Glutamatergic neuron (in vitro differentiated cells): ENCODE measurements around the gene BMPR1B. TPM values are rescaled to one million over a fixed set of nuclear protein-coding genes. Genes with fewer than 3 reads are reported as not detected.

Experiments used
- DNase-seq: peaks from one replicate; pipeline ENCODE4 v3.0.0; 2022
- H3K27ac Mint-ChIP-seq: one replicate; pipeline ENCODE4 v1.8.0; 2020; ENCODE audit warnings: mild to moderate bottlenecking, mixed read lengths, inconsistent platforms; ENCODE audit not compliant: unreplicated experiment
- H3K27me3 Mint-ChIP-seq: one replicate; pipeline ENCODE4 v1.8.0; 2020; ENCODE audit warnings: mild to moderate bottlenecking, moderate library complexity, mixed read lengths, inconsistent platforms; ENCODE audit not compliant: unreplicated experiment
- H3K36me3 Mint-ChIP-seq: one replicate; pipeline ENCODE4 v1.8.0; 2020; ENCODE audit warnings: mild to moderate bottlenecking, mixed read lengths, inconsistent platforms; ENCODE audit not compliant: unreplicated experiment
- H3K4me1 Mint-ChIP-seq: one replicate; pipeline ENCODE4 v1.8.0; 2020; ENCODE audit warnings: mild to moderate bottlenecking, low read depth, mixed read lengths, inconsistent platforms; ENCODE audit not compliant: unreplicated experiment
- H3K4me3 Mint-ChIP-seq: one replicate; pipeline ENCODE4 v1.8.0; 2020; ENCODE audit warnings: mild to moderate bottlenecking, mixed read lengths, inconsistent platforms; ENCODE audit not compliant: unreplicated experiment
- H3K9me3 Mint-ChIP-seq: one replicate; pipeline ENCODE4 v1.8.0; 2020; ENCODE audit warnings: mild to moderate bottlenecking, moderate library complexity, mixed read lengths, inconsistent platforms; ENCODE audit not compliant: unreplicated experiment
- total RNA-seq: library from RNA; stranded (reverse); fragmentation: NEBNext Ultra II Directional; extraction: Animal tissue kit (Norgen Biotek cat#: 25700); gene quantifications from one replicate; pipeline ENCODE4 v1.2.1, GENCODE V29; 2021; ENCODE audit not compliant: unreplicated experiment
- TF ChIP-seq, protein P1 (sequence below): fragments of 200-600 bp; sonication (generic); IDR thresholded peaks from one replicate; pipeline ENCODE4 v1.5.0; 2021; ENCODE audit not compliant: partially characterized antibody, unreplicated experiment

Gene BMPR1B
- total RNA-seq, 1 donor from 2014 or later: 2.4 TPM

- Mint-ChIP-seq H3K27ac (no peak overlapping the region), H3K4me1 (no peaks in the 10 kb centered on the region)
Observed at GRCh38 chr4:94721310-94721709, 36.4 kb upstream of the BMPR1B start.

DNA sequence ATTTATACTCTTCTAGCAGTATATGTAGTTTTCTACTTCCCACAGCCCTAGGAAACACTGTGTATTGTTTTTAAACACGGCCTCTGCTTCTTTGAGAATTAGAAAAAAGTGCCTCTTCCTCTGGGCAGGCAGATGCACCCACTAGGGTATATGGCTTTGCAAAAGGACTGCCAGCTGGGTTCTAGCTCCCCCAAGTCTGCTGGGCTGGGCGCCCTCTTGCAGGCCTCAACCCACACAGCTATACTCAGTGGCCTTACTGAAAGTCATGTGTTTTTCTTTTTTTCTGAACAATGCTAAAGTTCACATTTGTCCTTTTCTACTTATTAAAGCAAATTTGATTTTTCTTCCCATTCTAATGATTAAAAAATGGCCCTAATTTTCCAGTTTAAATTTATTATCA, 35.5 kb upstream of the BMPR1B start:
- TF ChIP-seq, protein P1, sequence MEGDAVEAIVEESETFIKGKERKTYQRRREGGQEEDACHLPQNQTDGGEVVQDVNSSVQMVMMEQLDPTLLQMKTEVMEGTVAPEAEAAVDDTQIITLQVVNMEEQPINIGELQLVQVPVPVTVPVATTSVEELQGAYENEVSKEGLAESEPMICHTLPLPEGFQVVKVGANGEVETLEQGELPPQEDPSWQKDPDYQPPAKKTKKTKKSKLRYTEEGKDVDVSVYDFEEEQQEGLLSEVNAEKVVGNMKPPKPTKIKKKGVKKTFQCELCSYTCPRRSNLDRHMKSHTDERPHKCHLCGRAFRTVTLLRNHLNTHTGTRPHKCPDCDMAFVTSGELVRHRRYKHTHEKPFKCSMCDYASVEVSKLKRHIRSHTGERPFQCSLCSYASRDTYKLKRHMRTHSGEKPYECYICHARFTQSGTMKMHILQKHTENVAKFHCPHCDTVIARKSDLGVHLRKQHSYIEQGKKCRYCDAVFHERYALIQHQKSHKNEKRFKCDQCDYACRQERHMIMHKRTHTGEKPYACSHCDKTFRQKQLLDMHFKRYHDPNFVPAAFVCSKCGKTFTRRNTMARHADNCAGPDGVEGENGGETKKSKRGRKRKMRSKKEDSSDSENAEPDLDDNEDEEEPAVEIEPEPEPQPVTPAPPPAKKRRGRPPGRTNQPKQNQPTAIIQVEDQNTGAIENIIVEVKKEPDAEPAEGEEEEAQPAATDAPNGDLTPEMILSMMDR: no peak
- no peak for DNase-seq
- Mint-ChIP-seq H3K9me3 (peaks cover 3% of the 10 kb centered on the region), H3K27ac (no peak overlapping the region), H3K4me1 (no peaks in the 10 kb centered on the region), H3K27me3 (peaks cover 3% of the 10 kb centered on the region), H3K4me3 (no peak overlapping the region), H3K36me3 (no peaks in the 10 kb centered on the region)

More at GRCh38 chr4:94721310-94721709, 36.4 kb upstream of the BMPR1B start:
- TF ChIP-seq, protein P1: no peak
- DNase-seq: no peak
- Mint-ChIP-seq H3K4me3 (no peak overlapping the region), H3K9me3 (peaks cover 2% of the 10 kb centered on the region), H3K36me3 (no peaks in the 10 kb centered on the region), H3K27me3 (peaks cover 2% of the 10 kb centered on the region)

DNA sequence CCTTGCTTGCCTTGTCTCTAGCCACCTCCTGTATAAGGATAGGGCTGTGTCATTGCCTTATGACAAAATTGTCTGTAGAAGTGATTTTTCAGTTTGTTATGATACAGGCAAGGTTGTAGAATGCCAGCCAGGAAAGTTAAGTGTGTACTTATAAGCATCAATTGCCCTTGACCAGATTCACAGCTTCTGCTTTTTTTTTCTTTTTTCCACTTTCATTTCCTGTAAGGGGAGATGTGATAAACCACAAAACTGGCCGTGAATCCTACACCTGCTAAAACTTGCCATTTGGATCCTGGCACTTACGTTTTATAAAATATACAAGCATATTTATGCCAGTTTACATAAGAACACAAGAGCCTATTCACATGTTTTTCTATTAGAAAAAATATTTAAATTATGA, 35.0 kb upstream of the BMPR1B start:
- Mint-ChIP-seq H3K4me3 (no peak overlapping the region), H3K4me1 (no peaks in the 10 kb centered on the region), H3K36me3 (no peaks in the 10 kb centered on the region), H3K9me3 (peaks cover 4% of the 10 kb centered on the region), H3K27me3 (peaks cover 3% of the 10 kb centered on the region), H3K27ac (no peak overlapping the region)
- DNase-seq: no peak
- TF ChIP-seq, protein P1: no peak

DNA sequence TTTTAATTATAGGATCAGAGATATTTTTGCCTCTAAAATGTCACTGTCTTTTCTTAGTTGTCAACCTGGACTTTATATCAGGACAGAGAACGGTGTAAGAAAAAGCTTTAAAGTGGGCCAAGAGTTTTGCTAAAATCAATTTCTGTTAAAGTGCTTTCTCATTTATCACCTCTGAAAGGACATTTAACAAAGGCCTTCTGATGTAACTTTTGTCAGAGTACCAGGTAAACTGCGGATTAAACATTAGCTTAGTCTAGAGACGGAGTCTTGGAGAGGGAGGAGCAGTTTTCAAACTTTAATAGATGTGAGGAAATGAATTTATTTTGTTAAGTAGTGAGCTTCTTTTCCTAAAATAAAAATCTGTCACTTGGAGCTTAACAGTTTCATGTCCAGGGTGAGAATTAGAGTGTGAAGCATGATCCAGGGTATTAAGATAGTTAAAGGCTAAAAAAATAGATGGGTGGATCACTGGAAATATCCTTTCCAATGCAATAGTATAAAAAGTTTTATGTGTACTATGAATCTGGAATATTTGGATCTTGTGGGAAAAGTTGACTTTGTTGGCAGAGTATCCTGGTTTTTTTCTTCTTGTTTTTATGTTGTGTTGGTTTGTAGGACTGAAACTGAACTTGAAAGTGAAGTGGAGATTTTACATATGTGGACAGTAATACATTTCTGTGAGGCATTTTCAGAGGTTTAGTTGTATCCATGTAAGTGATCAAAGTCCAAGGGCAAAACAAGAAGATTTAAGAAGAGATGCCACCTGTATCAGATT, 33.6 kb upstream of the BMPR1B start:
- H3K4me1 Mint-ChIP-seq: no peaks in the 10 kb centered on the region
- DNase-seq: no peak
- H3K4me3 Mint-ChIP-seq: no peak overlapping the region
- peaks cover 1% of the 10 kb centered on the region for H3K27me3 Mint-ChIP-seq
- no peaks in the 10 kb centered on the region for H3K36me3 Mint-ChIP-seq
- H3K9me3 Mint-ChIP-seq: peaks cover 6% of the 10 kb centered on the region
- TF ChIP-seq, protein P1: no peak
- no peak overlapping the region for H3K27ac Mint-ChIP-seq

DNA sequence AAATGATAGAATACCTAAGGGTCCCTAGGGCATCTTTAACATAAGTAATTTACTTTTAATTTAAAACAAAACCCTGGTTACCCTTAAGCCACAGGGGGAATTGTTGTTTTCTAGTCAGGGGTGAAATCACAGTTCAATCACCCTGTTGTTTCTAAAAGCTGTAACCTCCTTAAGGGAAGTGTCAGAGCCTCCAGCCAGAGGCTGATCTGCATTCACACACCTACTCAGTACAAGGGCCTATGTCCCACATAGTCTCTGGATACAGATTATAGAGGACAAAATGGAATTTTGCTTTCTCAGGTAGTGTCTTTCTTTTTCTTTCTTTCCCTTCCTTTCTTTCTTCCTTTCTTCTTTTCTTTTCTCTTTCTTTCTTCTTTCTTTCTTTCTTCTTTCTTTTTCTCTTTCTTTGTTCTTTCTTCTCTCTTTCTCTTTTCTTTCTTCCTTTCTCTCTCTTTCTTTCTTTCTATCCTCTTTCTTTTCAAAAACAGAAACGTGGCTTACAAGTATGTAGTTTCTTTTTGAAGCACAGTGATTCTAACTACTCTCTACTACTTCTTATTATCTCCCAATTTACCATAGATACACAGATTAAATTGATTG, 31.1 kb upstream of the BMPR1B start:
- Mint-ChIP-seq H3K27ac (no peak overlapping the region), H3K4me3 (no peak overlapping the region), H3K4me1 (no peaks in the 10 kb centered on the region), H3K27me3 (peaks cover 1% of the 10 kb centered on the region), H3K36me3 (no peaks in the 10 kb centered on the region), H3K9me3 (peaks cover 6% of the 10 kb centered on the region)
- DNase-seq: no peak
- TF ChIP-seq, protein P1: no peak
